HG03095 (cell line): Measurements from ENCODE around the gene SORBS2.

ENCODE experiments used
- ATAC-seq: cut with Tn5 transposase; IDR thresholded peaks from one replicate; pipeline ENCODE4 v1.9.1; 2021; ENCODE audit warnings: moderate library complexity; ENCODE audit not compliant: unreplicated experiment

Gene SORBS2

DNA sequence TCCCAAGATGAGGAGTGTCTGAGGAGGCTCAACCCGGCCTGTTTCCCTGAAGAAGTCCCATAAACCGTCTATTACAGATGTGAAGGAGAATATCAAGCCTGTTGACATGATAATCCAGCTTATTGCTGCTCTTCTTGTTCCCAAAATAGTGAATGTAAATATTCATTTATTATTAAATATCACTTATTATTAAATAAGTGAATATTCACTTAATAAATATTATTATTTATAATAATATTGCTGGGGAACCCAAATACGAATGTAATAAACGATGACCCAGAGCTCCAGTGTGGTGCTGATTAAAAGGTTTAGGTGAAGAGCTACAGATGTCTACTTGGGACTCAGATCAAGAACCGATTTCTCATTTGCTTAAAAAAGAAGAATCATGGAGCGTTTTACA is 23.8 kb upstream of the SORBS2 start:
- ATAC-seq: no peak

DNA sequence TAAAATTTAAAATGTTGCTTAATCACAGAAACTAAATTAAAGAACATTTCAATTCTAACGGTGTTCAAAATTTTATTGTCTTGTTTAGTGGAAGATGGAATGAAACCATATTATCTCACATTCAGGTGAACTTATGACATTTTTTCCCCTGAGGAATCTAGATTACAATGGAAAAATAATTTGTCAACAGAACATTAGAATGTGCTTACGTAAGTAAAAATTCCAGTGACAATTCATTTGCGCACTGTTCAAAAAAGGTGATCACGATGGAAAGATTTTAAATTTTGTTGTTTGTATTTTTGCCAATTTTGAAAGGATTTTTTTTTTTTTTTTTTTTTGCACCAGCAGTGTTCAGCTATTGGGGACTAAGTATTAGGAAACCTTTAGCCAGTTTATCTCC is 23.3 kb upstream of the SORBS2 start:
- ATAC-seq: no peak

- ATAC-seq: no peak
Measured at GRCh38 chr4:185834778-185835177, 22.8 kb upstream of the SORBS2 start.

GRCh38 chr4:185834088-185834487 is 22.1 kb upstream of the SORBS2 start:
- ATAC-seq: no peak

- no peak for ATAC-seq
Measured at GRCh38 chr4:185833055-185833598, 21.1 kb upstream of the SORBS2 start.

- ATAC-seq: no peak
Measured at GRCh38 chr4:185831125-185831815, 19.3 kb upstream of the SORBS2 start.

GRCh38 chr4:185830263-185830994 is 18.4 kb upstream of the SORBS2 start:
- ATAC-seq: no peak

- no peak for ATAC-seq
Measured at GRCh38 chr4:185826381-185826780, 14.4 kb upstream of the SORBS2 start.

DNA sequence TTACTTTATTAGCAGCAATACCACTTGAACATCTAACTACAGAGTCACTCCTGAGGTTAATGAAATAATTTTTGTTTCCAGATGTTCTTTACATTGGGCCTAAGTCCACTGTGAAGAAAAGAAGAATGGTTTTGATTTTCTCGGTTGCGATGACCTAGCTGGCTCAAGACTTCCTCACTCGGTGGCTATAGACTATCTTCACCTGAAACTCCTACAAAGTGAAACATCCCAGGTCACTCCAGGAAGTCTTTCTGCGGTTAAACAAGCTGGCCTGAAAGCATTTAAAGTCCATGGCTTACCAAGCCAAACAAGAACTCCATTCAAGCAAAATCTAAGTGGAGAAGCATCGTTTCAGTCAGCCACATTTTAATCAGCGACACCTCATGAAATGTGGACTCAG is 13.7 kb upstream of the SORBS2 start:
- no peak for ATAC-seq

- no peak for ATAC-seq
Measured at GRCh38 chr4:185822791-185823190, 10.8 kb upstream of the SORBS2 start.

DNA sequence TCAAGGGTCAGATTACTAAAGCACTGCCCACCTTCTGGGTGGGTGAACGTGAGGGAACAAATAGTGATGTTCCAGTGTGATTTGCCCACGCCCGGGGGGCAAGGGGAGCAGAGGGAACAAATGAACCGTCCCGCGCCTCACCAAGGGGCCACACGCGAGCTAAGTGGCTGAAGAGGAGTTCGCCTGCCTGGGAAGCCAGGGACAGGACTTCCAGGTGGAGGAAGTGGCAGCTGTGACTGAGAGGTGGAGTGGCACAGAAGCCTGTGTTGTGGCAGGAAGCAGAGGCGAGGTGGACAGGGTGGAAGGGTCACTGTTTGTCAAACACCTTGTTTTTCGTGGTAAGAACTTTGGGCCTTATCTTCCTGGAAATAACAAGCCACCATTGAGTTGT is 9.0 kb upstream of the SORBS2 start:
- ATAC-seq: no peak

GRCh38 chr4:185820146-185821028 is 8.4 kb upstream of the SORBS2 start:
- no peak for ATAC-seq

DNA sequence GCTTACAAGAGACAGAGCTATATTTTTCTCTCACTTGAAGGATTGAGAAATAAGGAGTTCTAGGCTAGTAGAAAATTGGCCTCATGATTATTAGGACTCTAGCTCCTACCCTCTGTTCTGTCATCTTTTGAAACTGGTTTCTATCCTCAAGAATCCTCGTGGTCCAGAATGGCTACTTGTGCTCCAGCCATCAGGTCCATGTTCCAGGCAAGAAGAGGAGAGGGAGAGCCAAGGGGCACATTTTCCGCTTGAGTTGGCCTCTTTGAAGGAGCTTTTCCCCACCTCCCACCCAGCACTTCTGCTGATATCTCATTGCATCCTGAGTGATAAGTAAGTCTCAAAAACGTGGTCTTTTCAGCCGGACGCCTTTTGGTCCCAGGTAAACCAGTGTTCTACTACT is 7.2 kb upstream of the SORBS2 start:
- ATAC-seq: no peak

- no peak for ATAC-seq
Measured at GRCh38 chr4:185817403-185817818, 5.4 kb upstream of the SORBS2 start.

DNA sequence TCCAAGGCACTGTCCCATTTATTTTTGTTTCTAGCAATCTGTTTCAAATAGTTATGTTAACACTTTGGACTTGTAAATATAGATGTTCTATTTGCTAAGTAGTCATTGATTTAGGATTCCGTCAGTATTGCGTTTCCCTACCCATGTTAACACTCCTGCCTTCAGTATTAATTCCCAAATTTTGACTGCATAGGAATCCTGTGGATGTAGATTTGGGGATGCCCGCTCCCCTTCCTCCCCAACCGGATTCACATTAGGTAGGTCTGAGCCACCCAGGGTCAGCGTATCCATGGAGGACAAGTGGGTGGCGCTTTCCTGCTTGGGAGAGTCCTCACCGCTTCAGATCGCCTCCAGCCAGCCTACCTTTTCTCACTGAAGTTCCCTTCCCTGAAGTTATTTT is 1.1 kb upstream of the SORBS2 start:
- ATAC-seq: no peak

DNA sequence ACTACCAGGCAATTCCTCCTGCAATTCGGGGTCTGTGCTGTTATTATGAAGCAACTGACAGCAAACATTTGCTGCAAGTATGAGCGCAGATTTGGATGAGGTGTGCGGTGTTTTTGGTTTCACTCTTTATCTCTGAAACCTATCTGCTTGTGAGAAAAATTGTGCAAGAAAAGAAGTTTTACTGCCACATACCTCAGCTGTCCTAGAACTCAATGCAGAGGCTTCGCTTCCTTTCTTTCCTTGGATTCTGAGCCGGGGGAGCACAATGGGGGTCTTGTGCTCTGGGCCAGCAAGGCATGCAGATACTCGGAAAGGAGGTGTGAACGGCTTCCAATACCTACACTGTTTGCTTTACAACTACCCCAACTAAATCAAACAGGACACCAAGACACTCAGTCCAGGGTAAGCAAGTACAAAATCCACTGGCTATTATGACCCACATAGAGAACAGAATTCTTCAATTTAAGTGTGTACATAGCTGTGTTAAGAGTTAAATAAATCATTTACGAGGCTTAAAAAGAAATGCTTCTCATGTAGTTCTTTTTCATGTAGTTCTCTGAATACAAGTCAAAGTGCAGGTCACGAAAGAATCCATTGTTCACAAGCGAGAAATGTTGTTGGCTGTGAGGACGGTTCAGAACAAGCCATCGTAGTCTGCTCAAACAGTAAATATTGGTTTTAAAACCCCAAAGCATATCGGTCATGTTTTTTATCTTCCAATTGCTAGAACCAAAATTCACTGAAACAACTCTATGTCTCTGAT is 1.1 kb downstream of the SORBS2 start:
- ATAC-seq: no peak

GRCh38 chr4:185809533-185810071 is 2.4 kb downstream of the SORBS2 start:
- no peak for ATAC-seq

DNA sequence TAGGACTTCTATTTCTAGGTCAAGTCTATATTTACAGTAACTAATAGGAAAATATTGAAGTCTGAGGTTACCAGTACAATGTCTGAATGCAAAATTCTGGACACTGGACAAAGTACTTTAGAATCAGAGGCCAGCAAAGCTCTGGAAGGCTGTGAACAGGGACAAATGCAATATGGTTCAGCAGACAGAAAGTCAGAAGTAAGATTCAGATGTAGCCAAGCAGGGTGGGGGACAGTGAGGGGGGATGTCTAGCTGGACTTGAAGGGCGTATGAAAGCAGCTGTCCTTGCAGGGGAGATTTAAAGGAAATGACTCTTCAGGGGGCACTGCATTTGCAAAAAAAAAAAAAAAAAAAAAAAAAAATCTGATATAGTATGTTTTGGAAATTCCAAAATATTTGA is 2.9 kb downstream of the SORBS2 start:
- ATAC-seq: no peak

- no peak for ATAC-seq
Measured at GRCh38 chr4:185805979-185806378, 6.0 kb downstream of the SORBS2 start.

GRCh38 chr4:185805262-185805802 is 6.7 kb downstream of the SORBS2 start:
- no peak for ATAC-seq
